Activated naive CD4-positive, alpha-beta T cell treated with anti-CD3 and anti-CD28 coated beads for 36 hours (primary cell): ENCODE results near the gene MAP3K21. TPM values are rescaled to one million over a fixed set of nuclear protein-coding genes. Genes with fewer than 3 reads are reported as not detected.

Experiments
- CTCF ChIA-PET: fragments of 350-600 bp; sonication (Branson Sonifier 250); formaldehyde crosslinking; loops from one replicate; lab custom pipeline; 2021; ENCODE audit warnings: antibody characterized with exemption; lab: Charles Lee
- DNase-seq: peaks from one replicate; pipeline ENCODE4 v3.0.0-alpha.2; 2020
- H3K27ac Mint-ChIP-seq: one replicate; pipeline ENCODE4 v1.8.0; 2021; ENCODE audit warnings: mild to moderate bottlenecking, mixed read lengths
- H3K27me3 Mint-ChIP-seq: one replicate; pipeline ENCODE4 v1.8.0; 2021; ENCODE audit warnings: low read depth, mixed read lengths
- H3K36me3 Mint-ChIP-seq: one replicate; pipeline ENCODE4 v1.8.0; 2021; ENCODE audit warnings: low read depth, mixed read lengths
- H3K4me1 Mint-ChIP-seq: one replicate; pipeline ENCODE4 v1.8.0; 2021; ENCODE audit warnings: low read depth, mixed read lengths
- H3K4me3 Mint-ChIP-seq: one replicate; pipeline ENCODE4 v1.8.0; 2021; ENCODE audit warnings: mild to moderate bottlenecking, moderate library complexity, mixed read lengths
- H3K9me3 Mint-ChIP-seq: one replicate; pipeline ENCODE4 v1.8.0; 2021; ENCODE audit warnings: mixed read lengths
- intact Hi-C: fragments of 100-400 bp; cut with micrococcal nuclease; formaldehyde crosslinking; loops from one replicate; pipeline ENCODE4 v1.15.1; 2023
- total RNA-seq, 2 experiments: library from RNA; stranded (reverse); gene quantifications; one replicate each; pipeline ENCODE4 v1.2.3, GENCODE V29; 2021

MAP3K21 gene
- total RNA-seq, 2 experiments from 2014 or later, result 1.8 to 2.0 TPM

- CTCF ChIA-PET, result no interaction called here
- Mint-ChIP-seq H3K4me3 (no peak overlapping the region), H3K9me3 (no peaks in the 10 kb centered on the region), H3K27ac (no peak overlapping the region), H3K4me1 (no peaks in the 10 kb centered on the region), H3K36me3 (no peaks in the 10 kb centered on the region), H3K27me3 (peaks cover 23% of the 10 kb centered on the region)
- no peak for DNase-seq
- intact Hi-C loops, result no loop called here
Observed at GRCh38 chr1:233343262-233343661, 15.7 kb downstream of the MAP3K21 start.

- H3K27me3 Mint-ChIP-seq, result peaks cover 7% of the 10 kb centered on the region
- DNase-seq, result no peak
- CTCF ChIA-PET, result no interaction called here
- intact Hi-C loops, result no loop called here
- no peak overlapping the region for H3K27ac Mint-ChIP-seq
- no peak overlapping the region for H3K4me3 Mint-ChIP-seq
- no peaks in the 10 kb centered on the region for H3K4me1 Mint-ChIP-seq
- H3K9me3 Mint-ChIP-seq, result no peaks in the 10 kb centered on the region
- no peaks in the 10 kb centered on the region for H3K36me3 Mint-ChIP-seq
Observed at GRCh38 chr1:233347338-233347737, 19.8 kb downstream of the MAP3K21 start.

- Mint-ChIP-seq H3K4me1 (no peaks in the 10 kb centered on the region), H3K27me3 (peaks cover 5% of the 10 kb centered on the region), H3K4me3 (no peak overlapping the region), H3K27ac (no peak overlapping the region), H3K9me3 (no peaks in the 10 kb centered on the region), H3K36me3 (no peaks in the 10 kb centered on the region)
- intact Hi-C loops, result no loop called here
- CTCF ChIA-PET, result no interaction called here
- DNase-seq, result no peak
Observed at GRCh38 chr1:233349137-233349536, 21.6 kb downstream of the MAP3K21 start.

GRCh38 chr1:233354983-233355382 is 27.5 kb downstream of the MAP3K21 start:
- no peak overlapping the region for H3K27ac Mint-ChIP-seq
- H3K36me3 Mint-ChIP-seq, result no peaks in the 10 kb centered on the region
- H3K27me3 Mint-ChIP-seq, result no peaks in the 10 kb centered on the region
- no peak for DNase-seq
- H3K9me3 Mint-ChIP-seq, result no peaks in the 10 kb centered on the region
- CTCF ChIA-PET, result no interaction called here
- intact Hi-C loops, result no loop called here
- H3K4me3 Mint-ChIP-seq, result no peak overlapping the region
- H3K4me1 Mint-ChIP-seq, result no peaks in the 10 kb centered on the region

DNA sequence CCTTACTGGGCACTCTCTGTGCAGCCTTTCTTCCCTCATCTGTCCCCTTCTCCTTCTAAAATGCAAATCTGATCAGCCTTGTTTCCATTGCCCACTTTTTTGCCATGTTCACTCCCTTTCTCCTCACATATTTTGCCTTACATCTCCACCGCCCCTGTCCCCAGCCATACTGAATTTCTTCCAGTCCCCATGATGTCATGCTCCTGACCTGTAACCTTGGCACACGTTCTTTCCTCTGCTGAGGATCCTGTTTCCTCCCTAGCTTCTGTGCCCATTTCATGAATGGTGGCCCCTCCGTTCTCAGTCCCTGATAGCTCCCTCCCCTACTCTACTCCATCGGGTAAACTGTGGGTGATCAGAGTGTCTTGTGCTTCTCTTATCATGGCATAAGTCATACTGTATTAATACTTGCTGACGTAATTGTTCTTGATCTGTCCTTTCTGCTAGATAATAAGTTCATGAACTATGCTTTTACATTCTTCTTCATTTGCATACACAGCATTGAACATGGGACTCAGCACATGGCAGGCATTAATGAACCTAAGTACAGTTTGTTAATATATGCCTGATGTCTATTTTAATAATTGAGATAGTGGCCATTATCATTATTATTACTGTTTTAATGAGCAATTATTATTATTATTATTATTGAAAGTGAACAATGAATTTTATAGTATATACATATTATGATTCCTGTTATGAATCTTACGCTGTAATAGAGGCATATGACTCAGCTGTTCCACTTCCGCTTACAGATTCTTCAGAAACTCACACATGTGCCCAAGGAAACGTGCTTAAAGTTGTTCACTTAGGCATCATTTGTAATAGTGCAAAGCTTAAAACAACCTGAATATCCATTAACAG is 28.5 kb downstream of the MAP3K21 start:
- no peak overlapping the region for H3K4me3 Mint-ChIP-seq
- no peaks in the 10 kb centered on the region for H3K4me1 Mint-ChIP-seq
- DNase-seq, result peak; percentile 13
- intact Hi-C loops, result no loop called here
- CTCF ChIA-PET, result interaction anchor here (0.6 kb wide), 1 partner anchor 51 kb away, joined by 3 read pairs; no protein-coding TSS in a partner anchor
- H3K36me3 Mint-ChIP-seq, result no peaks in the 10 kb centered on the region
- no peaks in the 10 kb centered on the region for H3K27me3 Mint-ChIP-seq
- H3K9me3 Mint-ChIP-seq, result no peaks in the 10 kb centered on the region
- no peak overlapping the region for H3K27ac Mint-ChIP-seq

DNA sequence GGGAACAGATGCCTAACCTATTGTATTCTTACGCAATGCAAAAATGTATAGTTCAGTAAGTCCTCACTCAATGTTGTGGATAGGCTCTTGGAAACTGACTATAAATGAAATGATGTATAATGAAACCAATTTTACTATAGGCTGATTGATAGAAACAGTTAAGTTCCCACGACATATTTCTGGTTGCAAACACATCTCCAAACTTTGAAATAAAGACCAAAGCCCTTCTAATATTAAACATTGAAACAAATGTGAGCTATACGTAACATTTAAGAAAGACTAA is 29.1 kb downstream of the MAP3K21 start:
- H3K4me3 Mint-ChIP-seq, result no peak overlapping the region
- H3K27ac Mint-ChIP-seq, result no peak overlapping the region
- no peaks in the 10 kb centered on the region for H3K27me3 Mint-ChIP-seq
- DNase-seq, result no peak
- no peaks in the 10 kb centered on the region for H3K9me3 Mint-ChIP-seq
- H3K36me3 Mint-ChIP-seq, result no peaks in the 10 kb centered on the region
- no peaks in the 10 kb centered on the region for H3K4me1 Mint-ChIP-seq
- CTCF ChIA-PET, result no interaction called here
- intact Hi-C loops, result no loop called here

DNA sequence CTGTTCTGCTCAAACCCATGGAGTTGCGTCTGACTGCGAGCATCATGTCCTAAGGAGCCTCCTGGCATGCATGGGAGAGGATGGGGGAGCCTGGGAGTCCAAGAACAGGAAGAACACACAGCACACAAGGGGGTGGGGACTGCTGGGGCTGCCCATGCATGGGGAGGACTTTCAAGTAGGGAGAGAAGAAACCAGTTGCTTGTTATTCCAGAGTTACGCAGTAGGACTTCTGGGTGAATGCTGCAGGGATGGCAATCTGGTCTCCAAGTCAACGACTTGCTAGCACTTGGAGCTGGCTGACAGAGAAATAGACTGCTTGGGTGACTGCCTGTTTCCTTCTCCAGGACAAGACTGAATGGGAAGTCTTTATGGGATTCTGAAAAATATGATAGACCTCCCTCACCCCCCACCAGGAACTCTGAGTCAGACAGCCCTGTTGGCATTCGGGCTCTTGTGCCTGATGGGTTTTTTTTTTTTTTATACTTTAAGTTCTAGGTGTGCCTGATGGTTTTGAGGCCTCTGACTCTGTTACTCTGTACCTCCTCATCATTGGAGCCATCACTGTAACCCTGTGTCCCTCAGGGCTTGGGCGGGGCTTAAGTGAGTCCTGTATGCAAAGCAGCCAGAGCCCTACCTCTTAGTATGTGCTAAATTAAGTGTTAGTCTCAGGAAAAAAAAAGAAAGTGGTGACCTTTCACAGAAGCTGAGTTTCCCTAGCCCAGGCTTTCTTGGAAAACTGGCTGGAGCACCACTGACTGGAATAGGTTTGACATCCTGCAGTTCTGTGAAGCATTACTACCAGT is 30.3 kb downstream of the MAP3K21 start:
- CTCF ChIA-PET, result no interaction called here
- H3K4me3 Mint-ChIP-seq, result no peak overlapping the region
- H3K4me1 Mint-ChIP-seq, result no peaks in the 10 kb centered on the region
- peak; percentile 5 for DNase-seq
- no peaks in the 10 kb centered on the region for H3K9me3 Mint-ChIP-seq
- no peak overlapping the region for H3K27ac Mint-ChIP-seq
- intact Hi-C loops, result no loop called here
- peaks cover 3% of the 10 kb centered on the region for H3K27me3 Mint-ChIP-seq
- no peaks in the 10 kb centered on the region for H3K36me3 Mint-ChIP-seq

GRCh38 chr1:233359431-233359830 is 31.9 kb downstream of the MAP3K21 start:
- DNase-seq, result no peak
- H3K4me3 Mint-ChIP-seq, result no peak overlapping the region

DNA sequence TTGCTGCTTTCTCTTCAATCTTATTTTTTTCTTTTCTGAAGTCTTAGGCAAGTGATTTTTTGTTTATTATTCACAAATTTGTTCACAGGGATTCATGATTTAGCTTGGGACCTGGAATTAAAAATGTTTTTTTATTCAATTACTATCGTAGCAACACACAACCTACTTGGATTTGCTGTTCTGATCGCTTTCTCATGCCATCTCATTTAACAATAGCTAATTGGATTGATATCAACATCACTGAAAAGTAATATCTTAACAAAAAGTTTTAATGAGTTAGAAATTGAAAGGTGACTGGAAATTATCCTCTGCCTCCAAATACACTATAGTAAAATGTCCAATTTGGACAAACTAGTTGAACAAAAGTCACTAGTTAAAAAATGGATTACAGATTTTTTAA is 32.4 kb downstream of the MAP3K21 start:
- DNase-seq, result no peak
- H3K4me1 Mint-ChIP-seq, result no peaks in the 10 kb centered on the region
- intact Hi-C loops, result loop anchor here (5.0 to 10.0 kb wide), 2 partner anchors 58 to 435 kb away; no protein-coding TSS in a partner anchor
- H3K36me3 Mint-ChIP-seq, result no peaks in the 10 kb centered on the region
- no peaks in the 10 kb centered on the region for H3K9me3 Mint-ChIP-seq
- no peak overlapping the region for H3K4me3 Mint-ChIP-seq
- H3K27me3 Mint-ChIP-seq, result peaks cover 5% of the 10 kb centered on the region
- CTCF ChIA-PET, result interaction anchor here (0.6 kb wide), 1 partner anchor 103 kb away, joined by 4 read pairs; no protein-coding TSS in a partner anchor
- H3K27ac Mint-ChIP-seq, result no peak overlapping the region

More at GRCh38 chr1:233359431-233359830, 31.9 kb downstream of the MAP3K21 start:
- Mint-ChIP-seq H3K4me1 (no peaks in the 10 kb centered on the region), H3K27me3 (peaks cover 3% of the 10 kb centered on the region), H3K27ac (no peak overlapping the region), H3K9me3 (no peaks in the 10 kb centered on the region), H3K36me3 (no peaks in the 10 kb centered on the region)
- CTCF ChIA-PET, result no interaction called here
- intact Hi-C loops, result no loop called here

DNA sequence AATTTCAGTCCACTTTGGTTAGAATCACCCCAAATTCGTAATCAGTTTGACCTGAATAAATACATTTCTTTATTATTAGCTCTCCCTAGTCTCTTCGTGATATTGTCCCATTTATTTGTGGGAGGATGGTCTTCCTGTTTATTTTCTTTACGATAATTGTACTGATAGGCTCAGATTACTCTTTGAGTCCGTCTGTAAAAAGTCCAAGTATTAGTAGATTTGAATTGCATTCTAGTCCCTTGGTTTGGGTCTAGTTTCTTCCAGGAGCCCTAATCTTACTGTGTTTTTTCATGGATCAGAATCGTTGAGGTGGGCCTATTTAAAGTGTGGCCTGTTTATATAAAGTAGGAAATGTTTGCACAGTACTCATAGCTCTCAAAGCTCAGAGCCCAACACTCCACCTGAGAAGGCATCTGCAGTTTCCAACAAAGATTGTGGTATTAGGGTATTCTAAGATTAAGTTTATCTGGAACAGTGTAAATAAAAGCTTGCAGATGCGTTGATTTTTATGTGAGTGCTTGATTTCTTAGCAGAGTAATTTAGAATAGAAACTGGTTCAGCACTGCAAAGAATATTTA is 33.1 kb downstream of the MAP3K21 start:
- Mint-ChIP-seq H3K36me3 (no peaks in the 10 kb centered on the region), H3K27me3 (peaks cover 5% of the 10 kb centered on the region), H3K4me3 (no peak overlapping the region), H3K9me3 (no peaks in the 10 kb centered on the region), H3K27ac (no peak overlapping the region), H3K4me1 (no peaks in the 10 kb centered on the region)
- DNase-seq, result no peak
- CTCF ChIA-PET, result interaction anchor here (0.6 to 1.4 kb wide), 2 partner anchors 28 to 102 kb away, joined by 4 to 5 read pairs; no protein-coding TSS in a partner anchor
- intact Hi-C loops, result loop anchor here (5.0 to 10.0 kb wide), 2 partner anchors 58 to 434 kb away; no protein-coding TSS in a partner anchor

- H3K36me3 Mint-ChIP-seq, result no peaks in the 10 kb centered on the region
- no peaks in the 10 kb centered on the region for H3K9me3 Mint-ChIP-seq
- H3K4me1 Mint-ChIP-seq, result no peaks in the 10 kb centered on the region
- H3K27me3 Mint-ChIP-seq, result peaks cover 5% of the 10 kb centered on the region
- H3K4me3 Mint-ChIP-seq, result no peak overlapping the region
- H3K27ac Mint-ChIP-seq, result no peak overlapping the region
- DNase-seq, result no peak
- CTCF ChIA-PET, result interaction anchor here (1.4 kb wide), 2 partner anchors 29 to 57 kb away, joined by 3 to 5 read pairs; no protein-coding TSS in a partner anchor
- intact Hi-C loops, result loop anchor here (5.0 to 10.0 kb wide), 2 partner anchors 60 to 433 kb away; no protein-coding TSS in a partner anchor
Observed at GRCh38 chr1:233361876-233362275, 34.4 kb downstream of the MAP3K21 start.

- DNase-seq, result no peak
- peaks cover 5% of the 10 kb centered on the region for H3K27me3 Mint-ChIP-seq
- H3K36me3 Mint-ChIP-seq, result no peaks in the 10 kb centered on the region
- H3K4me3 Mint-ChIP-seq, result no peak overlapping the region
- H3K4me1 Mint-ChIP-seq, result no peaks in the 10 kb centered on the region
- H3K27ac Mint-ChIP-seq, result no peak overlapping the region
- intact Hi-C loops, result loop anchor here (5.0 to 10.0 kb wide), 2 partner anchors 60 to 432 kb away; no protein-coding TSS in a partner anchor
- no peaks in the 10 kb centered on the region for H3K9me3 Mint-ChIP-seq
- CTCF ChIA-PET, result interaction anchor here (1.4 to 1.8 kb wide), 2 partner anchors 31 to 58 kb away, joined by 3 to 5 read pairs; no protein-coding TSS in a partner anchor
Observed at GRCh38 chr1:233362743-233363142, 35.2 kb downstream of the MAP3K21 start.
